K562 (cell line): ENCODE measurements around the gene LBR. TPM values are rescaled to one million over a fixed set of nuclear protein-coding genes. Genes with fewer than 3 reads are reported as not detected.
A peak's percentile ranks its signal among the peaks of the same experiment; 100 is the strongest.

Experiments
- BDP1 ChIP-seq: IDR thresholded peaks from 3 replicates; pipeline ENCODE4 v1.6.1; 2011; ENCODE audit not compliant: insufficient read length, insufficient read depth
- CAMTA2 ChIP-seq: fragments of 250-450 bp; sonication (Bioruptor Pico); conservative IDR thresholded peaks from 2 replicates; pipeline ENCODE4 v1.5.1; 2022
- CHD1 ChIP-seq: fragments of 200-600 bp; sonication (generic); IDR thresholded peaks from one replicate; pipeline ENCODE4 v1.6.1; 2012; ENCODE audit warnings: mild to moderate bottlenecking, moderate library complexity, low read length, inconsistent platforms
- CXXC5 ChIP-seq: fragments of 250-450 bp; sonication (Bioruptor Pico); IDR thresholded peaks from 2 replicates; pipeline ENCODE4 v1.8.0; 2022; ENCODE audit warnings: inconsistent platforms, mild to moderate bottlenecking, moderate library complexity
- ETV6 ChIP-seq, 3 experiments: fragments of 150-350 bp in 1 of 3; sonication (generic) in 1 of 3; formaldehyde crosslinking in 1 of 3; IDR thresholded peaks; 2 replicates each; pipeline versions ENCODE4 v1.6.1 to v1.8.0; 2014 to 2022; ENCODE audit warnings: borderline replicate concordance in 2 of 3, low read depth in 2 of 3, antibody characterized with exemption in 1 of 3, low read length in 1 of 3, mild to moderate bottlenecking in 1 of 3, missing genetic modification reagents in 1 of 3
- MCM2 ChIP-seq: fragments of 450-650 bp; IDR thresholded peaks from 2 replicates; pipeline ENCODE4 v1.6.1; 2017; ENCODE audit warnings: low read depth, mild to moderate bottlenecking
- PCBP1 ChIP-seq: fragments of 200-400 bp; formaldehyde crosslinking; IDR thresholded peaks from 2 replicates; pipeline ENCODE4 v1.6.1; 2018; ENCODE audit warnings: mild to moderate bottlenecking, low read depth, low read length; ENCODE audit not compliant: poor library complexity, severe bottlenecking
- POLR2AphosphoS2 ChIP-seq: IDR thresholded peaks from 2 replicates; pipeline ENCODE4 v1.6.1; 2012; ENCODE audit warnings: low read length, improper control_type of control experiment
- POLR2B ChIP-seq: fragments of 450-650 bp; IDR thresholded peaks from 2 replicates; pipeline ENCODE4 v1.6.1; 2018; ENCODE audit warnings: low read depth; ENCODE audit not compliant: partially characterized antibody
- PRPF4 ChIP-seq: fragments of 200-400 bp; formaldehyde crosslinking; IDR thresholded peaks from one replicate; pipeline ENCODE4 v1.6.1; 2017; ENCODE audit warnings: low read length, low read depth, mild to moderate bottlenecking; ENCODE audit not compliant: insufficient read depth, poor library complexity, severe bottlenecking
- RBM34 ChIP-seq: fragments of 200-400 bp; formaldehyde crosslinking; IDR thresholded peaks from 2 replicates; pipeline ENCODE4 v1.6.1; 2018; ENCODE audit warnings: low read length, borderline replicate concordance; ENCODE audit not compliant: insufficient read depth
- RNF2 ChIP-seq: sonication (generic); IDR thresholded peaks from 2 replicates; pipeline ENCODE4 v1.6.1; 2016
- SLC30A9 ChIP-seq: fragments of 250-450 bp; sonication (Bioruptor Pico); IDR thresholded peaks from 2 replicates; pipeline ENCODE4 v1.8.0; 2022; ENCODE audit warnings: mild to moderate bottlenecking, moderate library complexity
- SMAD4 ChIP-seq: fragments of 250-450 bp; sonication (Bioruptor Pico); conservative IDR thresholded peaks from 2 replicates; pipeline ENCODE4 v1.8.0; 2021; ENCODE audit warnings: inconsistent platforms, mild to moderate bottlenecking, moderate library complexity
- TCF7 ChIP-seq: sonication (generic); IDR thresholded peaks from 2 replicates; pipeline ENCODE4 v1.6.1; 2016; ENCODE audit warnings: antibody characterized with exemption, borderline replicate concordance
- ZBTB8A ChIP-seq: fragments of 450-650 bp; IDR thresholded peaks from 2 replicates; pipeline ENCODE4 v1.6.1; 2018; ENCODE audit warnings: mild to moderate bottlenecking, moderate library complexity; ENCODE audit not compliant: partially characterized antibody
- ZFP36 ChIP-seq: fragments of 150-350 bp; IDR thresholded peaks from 2 replicates; pipeline ENCODE4 v1.6.1; 2018; ENCODE audit warnings: low read length, low read depth; ENCODE audit not compliant: partially characterized antibody
- ZNF212 ChIP-seq: fragments of 450-650 bp; formaldehyde crosslinking; IDR thresholded peaks from 2 replicates; pipeline ENCODE4 v1.4.0; 2020; ENCODE audit warnings: mild to moderate bottlenecking
- ZNF445 ChIP-seq: fragments of 250-450 bp; sonication (Bioruptor Pico); IDR thresholded peaks from 2 replicates; pipeline ENCODE4 v1.4.0; 2020; ENCODE audit warnings: low read depth, mild to moderate bottlenecking, moderate library complexity
- ZNF764 ChIP-seq: fragments of 250-450 bp; sonication (Bioruptor Pico); IDR thresholded peaks from 2 replicates; pipeline ENCODE4 v1.4.0; 2020; ENCODE audit warnings: low read depth, mild to moderate bottlenecking, moderate library complexity
- polyA plus RNA-seq, 8 experiments: library from polyadenylated mRNA; depleted of rRNA in 4 of 8; stranded (reverse) in 5 of 8; unstranded in 3 of 8; fragments of >200 nt; fragmentation: Nextera tagmentation in 2 of 8; fragmentation: Illumina TruSeq in 1 of 8; extraction: Ambion mirVana in 2 of 8; extraction: Trizol in 1 of 8; gene quantifications; 2 replicates each; pipeline versions ENCODE4 v1.2.1 to v1.2.3, GENCODE V29; 2011 to 2014; ENCODE audit warnings: inconsistent platforms in 1 of 8, missing spikeins in 1 of 8
- total RNA-seq, 7 experiments: library from RNA; depleted of rRNA in 6 of 7; stranded (reverse); fragments of >200 nt in 6 of 7; fragmentation: Illumina TruSeq in 2 of 7; extraction: Trizol in 2 of 7; gene quantifications; 2 replicates each; pipeline versions ENCODE4 v1.2.1 to v1.2.3, GENCODE V29; 2011 to 2021; ENCODE audit warnings: low replicate concordance in 1 of 7
- TF ChIP-seq, protein P1 (sequence below), 2 experiments: fragments of 450-650 bp; IDR thresholded peaks; 2 replicates each; pipeline ENCODE4 v1.6.1; 2016
- TF ChIP-seq, protein P2 (sequence below): sonication (generic); formaldehyde crosslinking; IDR thresholded peaks from 2 replicates; pipeline ENCODE4 v1.8.0; 2022; ENCODE audit warnings: mild to moderate bottlenecking, missing genetic modification reagents
- TF ChIP-seq, protein P3 (sequence below), 2 experiments: fragments of 450-650 bp in 1 of 2; sonication (generic) in 1 of 2; formaldehyde crosslinking; conservative IDR thresholded peaks; 2 replicates each; pipeline versions ENCODE4 v1.4.0 to v1.8.1; 2020 to 2022; ENCODE audit warnings: mild to moderate bottlenecking in 1 of 2, missing genetic modification reagents in 1 of 2
- TF ChIP-seq, protein P4 (sequence below): sonication (generic); formaldehyde crosslinking; IDR thresholded peaks from 2 replicates; pipeline ENCODE4 v1.8.0; 2023; ENCODE audit warnings: mild to moderate bottlenecking, missing genetic modification reagents

The LBR gene
- total and polyA plus RNA-seq, 9 of the 15 experiments (the other 6 are each of a cell fraction or from before 2014, with no cell fraction given): 102 to 229 (median 197) TPM

DNA sequence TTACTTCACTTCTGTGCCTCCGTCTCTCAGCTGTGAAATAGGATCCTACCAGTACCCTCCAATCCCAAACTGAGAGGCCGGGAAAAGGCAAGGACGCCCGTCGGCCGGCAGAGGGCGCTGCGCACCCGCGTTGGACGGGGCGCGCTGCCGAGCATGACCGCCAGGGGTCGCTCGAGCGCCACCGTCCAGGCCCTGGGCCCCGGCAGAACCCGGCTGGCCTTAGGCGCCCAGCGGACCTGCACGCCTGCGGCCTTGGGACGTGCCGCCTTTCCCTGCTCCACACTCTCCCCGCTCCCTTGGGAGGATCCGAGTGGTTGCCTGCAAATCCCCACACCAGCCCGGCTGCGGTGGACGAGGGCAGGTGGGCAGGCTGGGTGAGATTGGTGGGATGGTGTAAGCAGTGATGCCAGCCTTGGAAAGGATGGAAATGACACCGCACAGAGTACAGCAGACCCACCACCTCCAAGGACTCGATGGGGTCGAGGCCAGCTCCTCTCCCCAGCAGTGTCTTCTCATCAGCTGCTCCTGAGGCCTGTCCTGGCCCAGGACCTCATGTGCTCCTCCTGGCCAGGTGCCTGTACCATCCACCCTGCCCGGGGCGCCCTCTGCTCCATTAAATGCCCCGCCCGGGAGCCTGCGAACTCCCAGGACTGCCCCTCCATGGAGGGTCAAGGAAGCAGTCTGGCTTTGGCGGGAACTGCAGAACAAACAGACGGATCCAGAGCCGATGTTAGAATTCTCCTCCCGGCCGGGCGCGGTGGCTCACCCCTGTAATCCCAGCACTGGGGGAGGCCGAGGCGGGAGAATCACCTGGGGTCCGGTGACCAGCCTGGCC lies 47.4 kb upstream of the LBR start (continued):
- TF ChIP-seq, protein P1, sequence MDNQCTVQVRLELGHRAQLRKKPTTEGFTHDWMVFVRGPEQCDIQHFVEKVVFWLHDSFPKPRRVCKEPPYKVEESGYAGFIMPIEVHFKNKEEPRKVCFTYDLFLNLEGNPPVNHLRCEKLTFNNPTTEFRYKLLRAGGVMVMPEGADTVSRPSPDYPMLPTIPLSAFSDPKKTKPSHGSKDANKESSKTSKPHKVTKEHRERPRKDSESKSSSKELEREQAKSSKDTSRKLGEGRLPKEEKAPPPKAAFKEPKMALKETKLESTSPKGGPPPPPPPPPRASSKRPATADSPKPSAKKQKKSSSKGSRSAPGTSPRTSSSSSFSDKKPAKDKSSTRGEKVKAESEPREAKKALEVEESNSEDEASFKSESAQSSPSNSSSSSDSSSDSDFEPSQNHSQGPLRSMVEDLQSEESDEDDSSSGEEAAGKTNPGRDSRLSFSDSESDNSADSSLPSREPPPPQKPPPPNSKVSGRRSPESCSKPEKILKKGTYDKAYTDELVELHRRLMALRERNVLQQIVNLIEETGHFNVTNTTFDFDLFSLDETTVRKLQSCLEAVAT (IDR thresholded peaks at IDR 0.05): peak in 1 of 2 experiments; percentile 93; a peak in 2 of 4 replicates
- TF ChIP-seq PCBP1: peak; percentile 57
- TF ChIP-seq ZFP36: peak; percentile 18
- TF ChIP-seq BDP1: no peak
- peak; percentile 46; the same call in 1 of the 2 replicates for TF ChIP-seq SMAD4 (CRISPR knock-in tag)
- no peak for TF ChIP-seq ZBTB8A
- no peak for TF ChIP-seq MCM2
- TF ChIP-seq CAMTA2 (CRISPR knock-in tag): 0 out of 2 replicates have a peak, but pooled peaks have one; percentile 31
- 0 out of 2 replicates have a peak, but pooled peaks have one; percentile 37 for TF ChIP-seq ZNF445
- TF ChIP-seq CHD1: no peak
- TF ChIP-seq ZNF212 (CRISPR knock-in tag): no peak
- TF ChIP-seq, protein P2, sequence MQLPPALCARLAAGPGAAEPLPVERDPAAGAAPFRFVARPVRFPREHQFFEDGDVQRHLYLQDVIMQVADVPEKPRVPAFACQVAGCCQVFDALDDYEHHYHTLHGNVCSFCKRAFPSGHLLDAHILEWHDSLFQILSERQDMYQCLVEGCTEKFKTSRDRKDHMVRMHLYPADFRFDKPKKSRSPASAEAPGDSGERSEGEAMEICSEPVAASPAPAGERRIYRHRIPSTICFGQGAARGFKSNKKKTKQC: 0 out of 2 replicates have a peak, but pooled peaks have one; percentile 24
- no peak for TF ChIP-seq RBM34
- no peak for TF ChIP-seq SLC30A9 (CRISPR knock-in tag)
- no peak for TF ChIP-seq PRPF4
- no peak for TF ChIP-seq RNF2
- TF ChIP-seq ZNF764: 0 out of 2 replicates have a peak, but pooled peaks have one; percentile 50
- TF ChIP-seq, protein P3, sequence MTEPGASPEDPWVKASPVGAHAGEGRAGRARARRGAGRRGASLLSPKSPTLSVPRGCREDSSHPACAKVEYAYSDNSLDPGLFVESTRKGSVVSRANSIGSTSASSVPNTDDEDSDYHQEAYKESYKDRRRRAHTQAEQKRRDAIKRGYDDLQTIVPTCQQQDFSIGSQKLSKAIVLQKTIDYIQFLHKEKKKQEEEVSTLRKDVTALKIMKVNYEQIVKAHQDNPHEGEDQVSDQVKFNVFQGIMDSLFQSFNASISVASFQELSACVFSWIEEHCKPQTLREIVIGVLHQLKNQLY (CRISPR knock-in tag; conservative IDR thresholded peaks at IDR 0.05): no peak
- TF ChIP-seq, protein P4, sequence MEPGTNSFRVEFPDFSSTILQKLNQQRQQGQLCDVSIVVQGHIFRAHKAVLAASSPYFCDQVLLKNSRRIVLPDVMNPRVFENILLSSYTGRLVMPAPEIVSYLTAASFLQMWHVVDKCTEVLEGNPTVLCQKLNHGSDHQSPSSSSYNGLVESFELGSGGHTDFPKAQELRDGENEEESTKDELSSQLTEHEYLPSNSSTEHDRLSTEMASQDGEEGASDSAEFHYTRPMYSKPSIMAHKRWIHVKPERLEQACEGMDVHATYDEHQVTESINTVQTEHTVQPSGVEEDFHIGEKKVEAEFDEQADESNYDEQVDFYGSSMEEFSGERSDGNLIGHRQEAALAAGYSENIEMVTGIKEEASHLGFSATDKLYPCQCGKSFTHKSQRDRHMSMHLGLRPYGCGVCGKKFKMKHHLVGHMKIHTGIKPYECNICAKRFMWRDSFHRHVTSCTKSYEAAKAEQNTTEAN (CRISPR knock-in tag): no peak
- TF ChIP-seq TCF7: no peak
- peak; percentile 61 for TF ChIP-seq CXXC5 (CRISPR knock-in tag)
- no peak for TF ChIP-seq POLR2AphosphoS2
- no peak for TF ChIP-seq ETV6 (IDR thresholded peaks at IDR 0.05; ENCODE audit: borderline replicate concordance in 1 of 2, low read depth in 2 of 2, low read length in 1 of 2)
- no peak for TF ChIP-seq ETV6 (CRISPR knock-in tag; IDR thresholded peaks at IDR 0.05; ENCODE audit: borderline replicate concordance)
- TF ChIP-seq POLR2B: no peak
